Putamen (tissue), 1 donor: Measurements from ENCODE around the gene SCAMP1.

Experiments
- DNase-seq: peaks from one replicate; pipeline ENCODE4 v3.0.0-alpha.2; 2016; ENCODE audit warnings: low spot score

SCAMP1 gene

GRCh38 chr5:78514427-78515330 is 154.3 kb downstream of the SCAMP1 start:
- DNase-seq, result no peak

- DNase-seq, result no peak
Measured at GRCh38 chr5:78515670-78516069, 155.3 kb downstream of the SCAMP1 start.

- no peak for DNase-seq
Measured at GRCh38 chr5:78518365-78519197, 158.2 kb downstream of the SCAMP1 start.

- DNase-seq, result no peak
Measured at GRCh38 chr5:78519198-78519941, 159.0 kb downstream of the SCAMP1 start.

- no peak for DNase-seq
Measured at GRCh38 chr5:78521455-78521854, 161.0 kb downstream of the SCAMP1 start.

GRCh38 chr5:78522476-78523260 is 162.3 kb downstream of the SCAMP1 start:
- DNase-seq, result no peak

GRCh38 chr5:78523314-78524193 is 163.1 kb downstream of the SCAMP1 start:
- DNase-seq, result no peak

- DNase-seq, result no peak
Measured at GRCh38 chr5:78526049-78526525, 165.7 kb downstream of the SCAMP1 start.

- DNase-seq, result no peak
Measured at GRCh38 chr5:78527054-78527859, 166.8 kb downstream of the SCAMP1 start.

- DNase-seq, result no peak
Measured at GRCh38 chr5:78527925-78528324, 167.5 kb downstream of the SCAMP1 start.
